Loucy (cell line): ENCODE measurements around the gene C18orf32.
"Not testable (repeated sequence)": the region's sequence is repeated elsewhere in the genome, so short reads cannot be mapped to it uniquely, and the experiment has no call there.

Experiments used
- H2AFZ ChIP-seq: fragments of 200-600 bp; sonication (generic); 2 replicates; pipeline ENCODE4 v1.6.0; 2016; ENCODE audit warnings: antibody characterized with exemption, mild to moderate bottlenecking, low read length, moderate library complexity
- H3F3A ChIP-seq: fragments of 200-600 bp; 2 replicates; pipeline ENCODE4 v1.6.0; 2016; ENCODE audit warnings: antibody characterized with exemption, low read depth, mild to moderate bottlenecking
- H3K27me3 ChIP-seq: fragments of 200-600 bp; sonication (generic); 2 replicates; pipeline ENCODE4 v1.6.1; 2014; ENCODE audit warnings: low read length, mild to moderate bottlenecking; ENCODE audit not compliant: insufficient read depth, poor library complexity, severe bottlenecking
- H3K36me3 ChIP-seq: fragments of 200-600 bp; sonication (generic); 2 replicates; pipeline ENCODE4 v1.6.1; 2016; ENCODE audit warnings: low read length; ENCODE audit not compliant: insufficient read depth
- H3K4me1 ChIP-seq: fragments of 200-600 bp; sonication (generic); 2 replicates; pipeline ENCODE4 v1.5.1; 2014; ENCODE audit warnings: low read length, mild to moderate bottlenecking; ENCODE audit not compliant: insufficient read depth, poor library complexity, severe bottlenecking
- H3K4me2 ChIP-seq: fragments of 200-600 bp; sonication (generic); 2 replicates; pipeline ENCODE4 v1.6.0; 2014; ENCODE audit warnings: antibody characterized with exemption, low read length, low read depth, mild to moderate bottlenecking; ENCODE audit not compliant: poor library complexity, severe bottlenecking
- H3K4me3 ChIP-seq: fragments of 200-600 bp; sonication (generic); 2 replicates; pipeline ENCODE4 v1.5.1; 2014; ENCODE audit warnings: low read length, mild to moderate bottlenecking, mixed read lengths; ENCODE audit not compliant: poor library complexity, severe bottlenecking
- H3K79me2 ChIP-seq: fragments of 200-600 bp; sonication (generic); 2 replicates; pipeline ENCODE4 v1.6.1; 2014; ENCODE audit warnings: low read length; ENCODE audit not compliant: insufficient read depth
- H3K9ac ChIP-seq: fragments of 200-600 bp; sonication (generic); 2 replicates; pipeline ENCODE4 v1.6.0; 2014; ENCODE audit warnings: mild to moderate bottlenecking, low read depth, low read length, moderate library complexity; ENCODE audit not compliant: poor library complexity, severe bottlenecking
- H3K9me2 ChIP-seq: fragments of 200-600 bp; sonication (generic); replicated peaks from 2 replicates; pipeline ENCODE4 v1.6.1; 2016; ENCODE audit warnings: low read depth, low read length, mixed read lengths
- H3K9me3 ChIP-seq: fragments of 200-600 bp; sonication (generic); 2 replicates; pipeline ENCODE4 v1.6.1; 2014; ENCODE audit warnings: mild to moderate bottlenecking, antibody characterized with exemption, low read length, low read depth; ENCODE audit not compliant: insufficient read depth
- H4K20me1 ChIP-seq: fragments of 200-600 bp; sonication (generic); 2 replicates; pipeline ENCODE4 v1.6.0; 2014; ENCODE audit warnings: antibody characterized with exemption, low read length, mild to moderate bottlenecking; ENCODE audit not compliant: insufficient read depth, poor library complexity, severe bottlenecking
- CTCF ChIP-seq: fragments of 200-600 bp; sonication (generic); conservative IDR thresholded peaks from 2 replicates; pipeline ENCODE4 v1.5.1; 2014; ENCODE audit warnings: mild to moderate bottlenecking, antibody characterized with exemption, low read length
- EZH2phosphoT487 ChIP-seq: fragments of 200-600 bp; IDR thresholded peaks from 2 replicates; pipeline ENCODE4 v1.6.1; 2018; ENCODE audit warnings: antibody characterized with exemption, mild to moderate bottlenecking, moderate library complexity, borderline replicate concordance

Gene C18orf32

GRCh38 chr18:49510393-49511115 is 23.5 kb upstream of the C18orf32 start:
- Histone ChIP-seq H3K9ac (no peak overlapping the region), H3F3A (no peaks in the 10 kb centered on the region), H3K4me1 (no peaks in the 10 kb centered on the region), H2AFZ (no peak overlapping the region), H3K9me3 (no peaks in the 10 kb centered on the region), H3K4me2 (no peak overlapping the region), H3K4me3 (no peak overlapping the region), H4K20me1 (no peaks in the 10 kb centered on the region), H3K79me2 (no peaks in the 10 kb centered on the region), H3K36me3 (no peaks in the 10 kb centered on the region), H3K27me3 (no peaks in the 10 kb centered on the region), H3K9me2 (no peaks in the 10 kb centered on the region)
- TF ChIP-seq CTCF: peak; percentile 90
- no peak for TF ChIP-seq EZH2phosphoT487

GRCh38 chr18:49506438-49506837 is 19.4 kb upstream of the C18orf32 start:
- H3K9ac ChIP-seq, H3F3A ChIP-seq, H3K27me3 ChIP-seq, H3K79me2 ChIP-seq, H3K4me3 ChIP-seq, H3K9me2 ChIP-seq, H3K9me3 ChIP-seq, H3K4me2 ChIP-seq, H4K20me1 ChIP-seq, H3K36me3 ChIP-seq, H2AFZ ChIP-seq, H3K4me1 ChIP-seq: not testable (repeated sequence)

GRCh38 chr18:49503931-49504330 is 16.9 kb upstream of the C18orf32 start:
- no peaks in the 10 kb centered on the region for H3K9me2 ChIP-seq
- no peaks in the 10 kb centered on the region for H4K20me1 ChIP-seq
- TF ChIP-seq CTCF (no peak), EZH2phosphoT487 (no peak)
- no peaks in the 10 kb centered on the region for H3K36me3 ChIP-seq
- no peaks in the 10 kb centered on the region for H3K27me3 ChIP-seq
- no peaks in the 10 kb centered on the region for H3K4me1 ChIP-seq
- H3K9ac ChIP-seq: no peak overlapping the region
- no peaks in the 10 kb centered on the region for H3F3A ChIP-seq
- H3K9me3 ChIP-seq: no peaks in the 10 kb centered on the region
- no peak overlapping the region for H3K4me2 ChIP-seq
- H3K79me2 ChIP-seq: no peaks in the 10 kb centered on the region
- H2AFZ ChIP-seq: no peak overlapping the region
- no peak overlapping the region for H3K4me3 ChIP-seq
